NB4 (cell line): Measurements from ENCODE around the gene RIPOR3.

Experiments
- MYC ChIP-seq: IDR thresholded peaks from 2 replicates; pipeline ENCODE4 v1.6.1; 2011; ENCODE audit warnings: low read depth, low read length
- TF ChIP-seq, protein P1 (sequence below): IDR thresholded peaks from one replicate; pipeline ENCODE4 v1.5.1; 2012; ENCODE audit warnings: low read depth, low read length

DNA sequence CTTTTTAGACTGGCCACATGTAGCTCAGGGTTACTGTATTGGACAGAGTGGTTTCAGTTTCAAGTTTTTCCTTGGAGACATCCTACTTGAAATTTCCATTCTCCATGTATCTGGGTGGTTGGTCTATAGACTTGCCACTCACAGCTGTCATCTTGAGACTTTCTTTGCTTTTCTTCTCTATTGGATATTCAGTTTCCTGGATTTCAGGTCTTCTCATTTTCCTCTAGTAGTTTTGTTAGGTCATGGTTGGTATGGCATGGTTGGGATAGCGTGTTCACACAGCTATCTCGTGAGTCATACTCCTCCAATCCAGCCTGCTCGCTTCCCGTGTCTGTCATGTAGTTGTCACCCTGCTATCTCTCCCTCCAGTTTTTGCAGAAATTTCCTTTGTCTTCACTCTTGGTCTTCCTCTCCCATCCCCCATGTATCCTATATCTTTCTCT lies 132.8 kb downstream of the RIPOR3 start:
- TF ChIP-seq, protein P1, sequence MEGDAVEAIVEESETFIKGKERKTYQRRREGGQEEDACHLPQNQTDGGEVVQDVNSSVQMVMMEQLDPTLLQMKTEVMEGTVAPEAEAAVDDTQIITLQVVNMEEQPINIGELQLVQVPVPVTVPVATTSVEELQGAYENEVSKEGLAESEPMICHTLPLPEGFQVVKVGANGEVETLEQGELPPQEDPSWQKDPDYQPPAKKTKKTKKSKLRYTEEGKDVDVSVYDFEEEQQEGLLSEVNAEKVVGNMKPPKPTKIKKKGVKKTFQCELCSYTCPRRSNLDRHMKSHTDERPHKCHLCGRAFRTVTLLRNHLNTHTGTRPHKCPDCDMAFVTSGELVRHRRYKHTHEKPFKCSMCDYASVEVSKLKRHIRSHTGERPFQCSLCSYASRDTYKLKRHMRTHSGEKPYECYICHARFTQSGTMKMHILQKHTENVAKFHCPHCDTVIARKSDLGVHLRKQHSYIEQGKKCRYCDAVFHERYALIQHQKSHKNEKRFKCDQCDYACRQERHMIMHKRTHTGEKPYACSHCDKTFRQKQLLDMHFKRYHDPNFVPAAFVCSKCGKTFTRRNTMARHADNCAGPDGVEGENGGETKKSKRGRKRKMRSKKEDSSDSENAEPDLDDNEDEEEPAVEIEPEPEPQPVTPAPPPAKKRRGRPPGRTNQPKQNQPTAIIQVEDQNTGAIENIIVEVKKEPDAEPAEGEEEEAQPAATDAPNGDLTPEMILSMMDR, result no peak
- TF ChIP-seq MYC, result no peak
